Measurements from ENCODE around the gene HLA-B. TPM values are rescaled to one million over a fixed set of nuclear protein-coding genes. Genes with fewer than 3 reads are reported as not detected.
A peak's percentile ranks its signal among the peaks of the same experiment; 100 is the strongest.

Gene HLA-B
- total RNA-seq, 1 donor, result 510 TPM

DNA sequence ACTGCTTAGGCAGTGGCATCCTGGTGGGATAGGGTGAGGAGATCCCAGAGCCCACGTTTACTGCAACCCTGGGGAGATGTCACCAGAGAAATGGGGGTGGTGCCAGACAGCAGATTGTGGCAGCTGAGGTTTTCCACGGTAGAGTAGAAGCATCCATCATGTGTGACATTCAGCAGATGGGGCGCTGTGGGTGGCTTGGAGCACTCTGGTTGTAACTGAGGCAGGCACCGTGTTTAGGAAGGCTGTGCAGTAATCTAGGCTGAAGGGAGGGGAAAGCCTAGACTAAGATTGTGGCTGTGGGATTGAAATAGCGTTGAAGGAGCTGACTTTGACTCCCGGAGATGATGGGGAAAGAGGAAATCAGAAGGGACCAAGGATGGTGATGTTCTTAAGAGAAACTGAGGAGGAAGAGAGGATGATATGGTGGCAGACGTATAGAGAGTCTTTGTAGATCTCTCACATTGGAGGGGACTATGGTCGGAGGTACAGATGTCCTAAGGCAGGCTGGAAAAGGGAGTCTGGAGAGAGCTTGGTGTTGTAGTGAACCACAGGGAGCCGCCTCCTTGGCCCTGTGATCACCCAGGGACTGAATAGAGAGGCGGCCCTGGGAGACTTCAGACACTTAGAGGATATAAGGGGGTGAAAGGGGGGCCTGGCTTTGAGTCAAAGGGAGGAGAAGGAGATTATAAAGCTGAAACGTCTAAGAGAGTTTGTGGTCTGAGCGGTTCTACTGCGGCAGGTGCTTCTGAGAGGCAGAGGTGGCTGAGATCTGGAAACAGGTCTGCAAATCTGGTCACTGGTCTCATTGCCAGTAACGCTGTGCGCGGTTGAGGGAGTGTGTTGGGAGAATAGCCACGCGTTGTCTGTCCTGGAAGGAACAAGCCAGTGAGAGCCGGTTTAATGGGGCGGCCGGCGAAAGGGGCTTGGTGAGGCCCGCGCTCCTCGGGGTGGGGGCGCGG lies 45.6 kb upstream of the HLA-B start:
- H3K27me3 ChIP-seq (ENCODE audit: insufficient read depth, low read length), result no peaks in the 10 kb centered on the region
- H3K4me1 ChIP-seq (ENCODE audit: insufficient read depth, low read length), result peaks cover 36% of the 10 kb centered on the region
- peak overlapping the region; percentile 48 for H2AFZ ChIP-seq (ENCODE audit: low read length)
- peak overlapping the region; percentile 91 for H3K4me3 ChIP-seq (ENCODE audit: insufficient read depth, low read length)
- H3K27ac ChIP-seq (ENCODE audit: low read depth, low read length), result peak overlapping the region; percentile 52
- H3K79me2 ChIP-seq (ENCODE audit: insufficient read depth, low read length), result peaks cover 66% of the 10 kb centered on the region
- peak overlapping the region; percentile 98 for H3K4me2 ChIP-seq (ENCODE audit: insufficient read depth, low read length)
- peak; percentile 77 for DNase-seq (ENCODE audit: insufficient read length, low spot score, missing footprints)
- no peaks in the 10 kb centered on the region for H3K9me3 ChIP-seq (ENCODE audit: low read depth, low read length)
- H3K36me3 ChIP-seq (ENCODE audit: insufficient read depth, low read length), result no peaks in the 10 kb centered on the region
- TF ChIP-seq, protein P1, sequence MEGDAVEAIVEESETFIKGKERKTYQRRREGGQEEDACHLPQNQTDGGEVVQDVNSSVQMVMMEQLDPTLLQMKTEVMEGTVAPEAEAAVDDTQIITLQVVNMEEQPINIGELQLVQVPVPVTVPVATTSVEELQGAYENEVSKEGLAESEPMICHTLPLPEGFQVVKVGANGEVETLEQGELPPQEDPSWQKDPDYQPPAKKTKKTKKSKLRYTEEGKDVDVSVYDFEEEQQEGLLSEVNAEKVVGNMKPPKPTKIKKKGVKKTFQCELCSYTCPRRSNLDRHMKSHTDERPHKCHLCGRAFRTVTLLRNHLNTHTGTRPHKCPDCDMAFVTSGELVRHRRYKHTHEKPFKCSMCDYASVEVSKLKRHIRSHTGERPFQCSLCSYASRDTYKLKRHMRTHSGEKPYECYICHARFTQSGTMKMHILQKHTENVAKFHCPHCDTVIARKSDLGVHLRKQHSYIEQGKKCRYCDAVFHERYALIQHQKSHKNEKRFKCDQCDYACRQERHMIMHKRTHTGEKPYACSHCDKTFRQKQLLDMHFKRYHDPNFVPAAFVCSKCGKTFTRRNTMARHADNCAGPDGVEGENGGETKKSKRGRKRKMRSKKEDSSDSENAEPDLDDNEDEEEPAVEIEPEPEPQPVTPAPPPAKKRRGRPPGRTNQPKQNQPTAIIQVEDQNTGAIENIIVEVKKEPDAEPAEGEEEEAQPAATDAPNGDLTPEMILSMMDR (IDR thresholded peaks at IDR 0.05; ENCODE audit: extremely low read depth, low read depth, low read length), result no peak
- peaks cover 46% of the 10 kb centered on the region for H4K20me1 ChIP-seq (ENCODE audit: insufficient read depth, low read length)

- peaks cover 54% of the 10 kb centered on the region for H3K79me2 ChIP-seq (ENCODE audit: insufficient read depth, low read length)
- H4K20me1 ChIP-seq (ENCODE audit: insufficient read depth, low read length), result peaks cover 38% of the 10 kb centered on the region
- no peaks in the 10 kb centered on the region for H3K9me3 ChIP-seq (ENCODE audit: low read depth, low read length)
- no peaks in the 10 kb centered on the region for H3K36me3 ChIP-seq (ENCODE audit: insufficient read depth, low read length)
- H3K4me3 ChIP-seq (ENCODE audit: insufficient read depth, low read length), result peak overlapping the region; percentile 91
- no peak overlapping the region for H2AFZ ChIP-seq (ENCODE audit: low read length)
- no peak for DNase-seq (ENCODE audit: insufficient read length, low spot score, missing footprints)
- H3K4me2 ChIP-seq (ENCODE audit: insufficient read depth, low read length), result peak overlapping the region; percentile 98
- no peaks in the 10 kb centered on the region for H3K27me3 ChIP-seq (ENCODE audit: insufficient read depth, low read length)
- TF ChIP-seq, protein P1 (IDR thresholded peaks at IDR 0.05; ENCODE audit: extremely low read depth, low read depth, low read length), result no peak
- peak overlapping the region; percentile 70 for H3K27ac ChIP-seq (ENCODE audit: low read depth, low read length)
- peaks cover 36% of the 10 kb centered on the region for H3K4me1 ChIP-seq (ENCODE audit: insufficient read depth, low read length)
These were observed 44.4 kb upstream of the HLA-B start for GRCh38 chr6:31401403-31401802.

GRCh38 chr6:31400467-31401289 lies 43.7 kb upstream of the HLA-B start:
- H3K27me3 ChIP-seq (ENCODE audit: insufficient read depth, low read length), result no peaks in the 10 kb centered on the region
- no peaks in the 10 kb centered on the region for H3K36me3 ChIP-seq (ENCODE audit: insufficient read depth, low read length)
- H3K27ac ChIP-seq (ENCODE audit: low read depth, low read length), result peak overlapping the region; percentile 70
- H3K9me3 ChIP-seq (ENCODE audit: low read depth, low read length), result no peaks in the 10 kb centered on the region
- peaks cover 31% of the 10 kb centered on the region for H4K20me1 ChIP-seq (ENCODE audit: insufficient read depth, low read length)
- peak; percentile 73 for DNase-seq (ENCODE audit: insufficient read length, low spot score, missing footprints)
- peaks cover 36% of the 10 kb centered on the region for H3K4me1 ChIP-seq (ENCODE audit: insufficient read depth, low read length)
- peak overlapping the region; percentile 91 for H3K4me3 ChIP-seq (ENCODE audit: insufficient read depth, low read length)
- H3K79me2 ChIP-seq (ENCODE audit: insufficient read depth, low read length), result peaks cover 47% of the 10 kb centered on the region
- peak overlapping the region; percentile 86 for H2AFZ ChIP-seq (ENCODE audit: low read length)
- H3K4me2 ChIP-seq (ENCODE audit: insufficient read depth, low read length), result peak overlapping the region; percentile 98
- TF ChIP-seq, protein P1 (IDR thresholded peaks at IDR 0.05; ENCODE audit: extremely low read depth, low read depth, low read length), result no peak
